HG03175 (cell line): Measurements from ENCODE around the gene PPP1R9A.

ENCODE experiments used
- ATAC-seq: cut with Tn5 transposase; IDR thresholded peaks from one replicate; pipeline ENCODE4 v1.9.1; 2021; ENCODE audit warnings: mild to moderate bottlenecking, moderate library complexity; ENCODE audit not compliant: unreplicated experiment

PPP1R9A gene

DNA sequence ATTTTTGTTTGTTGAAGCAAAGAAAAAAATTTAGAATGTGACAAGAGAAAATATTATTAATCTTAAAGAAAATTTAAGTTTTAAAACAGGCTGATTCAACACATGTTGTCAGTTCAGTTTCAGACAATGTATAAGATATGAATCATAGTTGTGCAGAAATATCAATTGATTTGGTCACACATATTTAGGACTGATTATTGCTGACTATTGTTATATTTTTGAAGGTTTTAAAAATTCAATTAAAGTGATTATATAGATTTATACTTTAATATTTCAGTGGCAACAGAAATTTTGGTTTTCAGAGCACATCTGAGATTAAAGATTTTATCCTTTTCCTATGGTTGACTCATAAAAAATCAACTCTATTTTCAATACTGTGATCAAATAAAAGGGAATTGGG, 284.4 kb downstream of the PPP1R9A start:
- no peak for ATAC-seq

DNA sequence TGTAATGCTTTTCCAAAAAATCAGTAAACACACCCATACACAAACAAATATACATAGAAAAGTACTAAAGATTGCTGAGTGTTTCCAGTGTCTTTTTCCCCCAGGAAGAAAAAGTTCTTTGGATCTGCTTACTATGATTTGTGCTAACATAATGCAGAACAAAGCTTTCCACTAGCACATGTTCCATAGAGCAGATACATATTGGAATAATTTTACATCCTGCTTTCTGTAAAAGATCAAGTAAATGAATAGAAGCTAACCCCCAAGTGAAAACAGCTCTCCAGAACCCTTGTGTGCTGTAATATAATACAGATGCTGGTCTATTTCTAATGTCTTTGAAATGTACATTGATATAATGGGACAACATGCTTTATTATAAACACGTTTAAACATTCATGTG, 291.5 kb downstream of the PPP1R9A start:
- ATAC-seq: no peak

DNA sequence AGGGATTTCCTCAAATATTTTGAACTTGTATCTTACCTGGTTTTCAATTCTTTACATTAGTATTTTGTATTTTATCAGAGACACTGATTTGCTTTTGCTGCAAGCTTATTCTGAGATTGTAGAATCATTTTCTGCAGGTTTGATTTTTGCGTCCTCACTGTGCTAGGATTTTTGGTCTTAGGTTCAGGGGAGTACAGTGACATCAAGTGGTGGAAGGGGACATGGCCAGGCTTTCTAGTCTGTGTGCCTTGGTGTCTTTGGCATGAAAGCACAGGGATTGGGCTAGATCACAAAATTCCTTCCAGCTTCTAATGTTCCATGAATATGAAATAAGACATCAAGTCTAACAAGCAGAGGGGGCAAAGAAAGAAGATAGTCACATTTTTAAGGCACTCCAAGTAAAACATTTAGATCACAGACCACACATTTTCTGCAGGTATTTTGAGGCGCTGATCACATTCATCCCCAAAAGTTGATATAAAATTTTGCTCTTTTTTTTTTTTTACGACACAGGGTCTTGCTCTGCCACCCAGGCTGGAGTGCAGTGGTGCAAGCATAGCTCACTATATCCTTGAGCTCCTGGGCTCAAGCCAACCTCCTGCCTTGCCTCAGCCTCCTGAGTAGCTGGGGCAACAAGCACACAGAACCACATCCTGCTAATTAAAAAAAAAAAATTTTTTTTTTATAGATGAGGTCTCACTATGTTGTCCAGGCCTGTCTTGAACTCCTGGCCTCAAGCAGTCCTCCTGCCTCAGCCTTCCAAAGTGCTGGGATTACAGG, 292.6 kb downstream of the PPP1R9A start:
- ATAC-seq: no peak

DNA sequence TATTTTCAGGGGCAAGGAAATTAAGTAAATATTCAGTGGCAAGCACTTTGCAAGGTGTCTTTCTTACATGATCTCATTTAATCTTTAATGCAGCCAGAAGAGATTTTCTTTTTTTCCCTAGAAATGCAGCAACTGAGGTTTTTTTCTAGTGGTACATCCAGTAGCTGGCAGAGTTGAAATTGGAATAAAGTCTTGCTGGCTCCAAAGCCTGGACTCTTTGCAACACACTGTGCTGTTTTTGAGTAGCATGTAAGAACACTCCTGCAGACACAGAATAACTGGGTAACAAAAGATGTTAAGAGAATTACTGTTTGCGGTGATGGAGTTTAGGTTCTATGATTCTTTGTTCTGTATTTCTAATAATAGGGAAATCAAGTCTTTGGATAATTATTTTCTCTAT, 293.3 kb downstream of the PPP1R9A start:
- no peak for ATAC-seq

- no peak for ATAC-seq
Observed at GRCh38 chr7:95201727-95202126, 294.3 kb downstream of the PPP1R9A start.

DNA sequence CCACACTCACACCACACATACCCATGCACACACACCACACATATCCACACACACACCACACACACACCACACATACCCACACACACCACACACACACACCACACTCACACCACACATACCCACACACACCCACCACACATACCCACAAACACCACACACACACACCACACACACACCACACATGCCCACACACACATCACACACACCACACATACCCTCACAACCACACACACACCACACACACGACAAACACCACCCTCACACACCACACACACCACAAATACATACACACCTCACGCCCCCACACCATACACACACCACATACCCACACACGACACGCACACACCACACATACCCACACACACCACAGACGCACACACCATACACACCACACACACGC, 297.2 kb downstream of the PPP1R9A start:
- no peak for ATAC-seq

GRCh38 chr7:95205665-95206225, 298.4 kb downstream of the PPP1R9A start:
- ATAC-seq: no peak

GRCh38 chr7:95209276-95209675, 301.9 kb downstream of the PPP1R9A start:
- no peak for ATAC-seq

GRCh38 chr7:95209788-95210187, 302.4 kb downstream of the PPP1R9A start:
- ATAC-seq: no peak

DNA sequence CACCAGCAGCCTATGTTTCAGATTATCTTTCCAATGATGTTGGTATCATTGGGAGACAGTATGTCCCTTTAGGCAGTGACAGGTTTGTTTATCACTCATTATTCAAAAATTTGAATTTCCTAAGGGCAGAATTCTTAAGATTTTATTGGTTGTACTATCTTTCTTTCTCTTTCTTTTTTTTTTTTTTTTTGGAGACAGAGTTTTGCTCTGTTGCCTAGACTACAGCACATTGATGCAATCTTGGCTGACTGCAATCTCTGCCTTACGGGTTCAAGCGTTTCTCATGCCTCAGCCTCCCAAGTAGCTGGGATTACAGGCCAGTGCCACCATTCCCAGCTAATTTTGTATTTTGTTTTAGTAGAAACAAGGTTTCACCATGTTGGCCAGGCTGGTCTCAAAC, 305.8 kb downstream of the PPP1R9A start:
- ATAC-seq: no peak

DNA sequence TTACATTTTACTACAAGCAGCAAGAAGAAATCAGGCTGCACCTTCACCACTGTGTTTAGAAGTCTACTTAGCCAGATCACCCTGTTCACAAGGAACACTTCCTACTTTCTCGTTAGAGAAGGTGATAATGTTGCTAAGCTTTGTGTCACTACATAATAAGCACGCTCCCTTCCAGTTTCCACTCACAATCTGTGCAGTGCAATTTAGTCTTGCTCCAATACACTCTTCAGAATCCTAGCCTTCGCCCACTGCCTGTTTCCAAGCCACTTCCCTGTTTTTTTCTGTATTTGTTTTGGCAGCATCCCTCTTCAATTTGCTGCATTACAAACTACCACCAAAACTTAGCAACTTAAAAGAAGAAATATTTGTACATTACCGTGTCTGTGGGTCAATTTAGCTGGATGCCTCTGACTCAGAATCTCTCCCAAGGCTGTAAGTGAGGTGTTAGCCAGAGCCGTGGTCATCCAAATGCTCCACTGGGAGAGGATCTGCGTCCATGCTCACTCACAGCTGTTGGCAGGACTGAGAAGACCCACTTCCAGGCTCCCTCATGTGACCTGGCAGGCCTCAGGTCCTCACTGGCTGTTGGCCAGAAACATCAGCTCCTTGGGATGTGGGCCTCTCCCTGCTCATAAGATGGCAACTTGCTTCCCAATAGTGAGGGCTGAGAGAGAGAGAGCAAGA, 306.6 kb downstream of the PPP1R9A start:
- ATAC-seq: no peak

DNA sequence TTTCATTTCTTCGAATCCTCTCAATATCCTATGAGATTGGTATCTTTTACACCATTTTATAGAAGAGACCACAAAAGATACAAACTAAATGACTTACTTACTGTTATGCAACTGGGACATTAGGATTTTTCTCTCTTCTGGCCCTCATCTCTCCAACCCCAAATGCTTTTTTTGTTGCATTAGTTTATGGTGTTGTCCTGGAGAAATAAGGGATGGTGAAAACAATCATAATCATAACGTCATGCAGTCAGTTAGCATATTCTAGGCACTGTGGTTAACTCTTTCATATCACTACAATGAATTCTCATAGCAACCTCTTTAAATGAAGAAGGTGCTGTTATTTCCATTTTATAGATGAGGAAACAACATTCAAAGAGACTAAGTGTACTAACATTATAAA, 312.3 kb downstream of the PPP1R9A start:
- no peak for ATAC-seq

GRCh38 chr7:95220328-95220727, 312.9 kb downstream of the PPP1R9A start:
- no peak for ATAC-seq

DNA sequence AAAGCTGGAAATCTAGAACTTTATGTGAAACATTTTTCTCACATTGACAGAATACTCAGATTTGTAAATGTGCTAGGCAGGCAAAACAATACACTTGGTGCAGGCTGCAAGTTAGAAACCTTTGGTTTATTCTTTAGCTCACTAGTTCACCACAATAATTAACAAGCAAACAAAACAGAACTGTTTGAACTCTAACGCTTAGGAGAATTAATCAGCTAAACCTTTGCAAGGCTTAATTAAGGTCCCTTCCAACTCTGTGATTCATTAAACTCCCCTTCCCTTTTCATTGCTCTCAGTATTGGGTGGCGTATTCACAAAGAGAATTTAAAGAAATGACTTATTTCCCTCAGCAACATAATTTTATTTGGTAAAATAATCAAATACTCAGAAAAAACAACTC, 317.9 kb downstream of the PPP1R9A start:
- ATAC-seq: no peak

GRCh38 chr7:95229301-95229700, 321.9 kb downstream of the PPP1R9A start:
- no peak for ATAC-seq

DNA sequence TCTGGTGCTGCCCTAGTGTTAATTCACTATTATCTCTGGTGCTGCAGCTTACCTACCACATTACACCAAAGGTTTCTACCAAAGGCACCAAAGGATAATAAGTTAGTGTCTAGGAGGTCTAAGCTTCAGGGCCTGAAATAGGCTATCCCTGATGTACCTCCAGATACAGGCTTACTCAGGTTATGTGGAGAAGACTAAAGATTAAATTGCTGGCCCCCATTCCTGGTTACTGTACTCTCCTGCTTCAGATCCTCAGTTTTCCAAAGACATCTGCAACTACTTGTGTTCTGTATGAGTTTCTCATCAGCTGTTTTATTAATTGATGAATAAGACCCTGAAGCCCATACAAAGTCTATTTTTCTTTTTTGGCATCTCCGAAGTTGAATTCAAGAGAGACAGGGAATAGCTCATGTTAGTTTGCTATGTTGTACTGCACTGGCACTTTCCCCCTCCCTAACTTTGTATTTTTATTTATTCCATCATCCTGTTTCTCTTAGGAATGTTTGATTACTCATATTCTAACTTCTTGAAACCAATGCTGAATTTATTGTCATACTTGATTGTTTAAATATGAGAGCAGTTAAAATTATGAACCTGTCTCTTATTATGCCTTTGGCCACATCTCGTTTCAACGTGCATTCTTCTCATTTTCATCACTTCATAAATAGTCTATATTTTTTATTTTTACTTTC, 331.0 kb downstream of the PPP1R9A start:
- no peak for ATAC-seq

DNA sequence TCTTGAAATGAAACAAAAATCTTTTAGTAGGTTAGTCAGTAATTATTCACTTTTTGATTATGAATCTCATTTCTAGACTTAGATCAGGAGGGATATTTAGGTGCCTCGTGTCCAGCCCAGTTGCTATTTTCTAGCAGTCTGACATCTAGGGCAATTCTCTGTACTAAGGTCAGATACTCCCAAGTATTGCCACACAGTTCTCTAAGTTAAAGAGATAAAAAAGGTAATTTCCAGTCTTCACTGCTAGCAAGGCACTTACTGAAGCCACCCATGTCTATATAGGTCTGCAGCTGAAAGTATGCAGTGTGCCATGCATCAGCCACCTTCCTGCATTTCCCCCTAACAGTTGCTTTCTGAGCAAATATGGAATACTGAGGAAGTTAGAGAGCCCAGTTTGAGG, 333.5 kb downstream of the PPP1R9A start:
- ATAC-seq: no peak

- no peak for ATAC-seq
Observed at GRCh38 chr7:95242266-95242665, 334.9 kb downstream of the PPP1R9A start.

- no peak for ATAC-seq
Observed at GRCh38 chr7:95244616-95245015, 337.2 kb downstream of the PPP1R9A start.

GRCh38 chr7:95245828-95246500, 338.6 kb downstream of the PPP1R9A start:
- ATAC-seq: no peak

DNA sequence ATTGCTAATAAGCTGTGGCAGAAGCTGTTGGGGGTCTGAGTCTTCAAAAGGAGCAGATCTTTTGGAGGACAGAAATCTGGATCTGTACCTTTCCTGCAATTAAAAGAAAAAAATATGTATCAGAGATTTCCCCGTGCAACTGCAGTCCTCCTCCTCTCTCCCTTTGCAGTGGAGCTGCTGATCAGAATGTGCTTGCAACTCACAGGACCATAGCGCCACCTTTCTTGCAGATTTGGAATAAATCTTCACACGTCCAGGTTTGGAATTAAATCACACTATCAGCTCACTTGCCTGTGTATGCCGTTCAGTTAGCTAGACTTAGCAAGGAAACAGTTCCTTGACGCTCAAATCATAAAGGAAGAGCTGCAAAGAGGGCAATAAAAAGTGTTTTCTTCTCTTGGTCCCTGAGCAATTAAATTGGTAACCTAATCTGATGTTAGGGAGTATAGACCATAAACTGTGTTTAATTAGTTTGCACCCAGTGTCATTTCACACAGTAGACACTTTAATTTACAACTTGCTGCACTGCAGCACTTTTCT, 339.5 kb downstream of the PPP1R9A start:
- ATAC-seq: peak; percentile 79
